PC-9 (cell line): ENCODE measurements around the gene SNRNP25.
A peak's percentile ranks its signal among the peaks of the same experiment; 100 is the strongest.

Source experiments
- EZH2 ChIP-seq: fragments of 200-600 bp; sonication (generic); IDR thresholded peaks from 2 replicates; pipeline ENCODE4 v1.8.0; 2017; ENCODE audit warnings: antibody characterized with exemption, low read depth
- TF ChIP-seq, protein P1 (sequence below): fragments of 200-600 bp; sonication (generic); conservative IDR thresholded peaks from 2 replicates; pipeline ENCODE4 v1.6.1; 2017; ENCODE audit warnings: mixed run types, antibody characterized with exemption, mild to moderate bottlenecking, moderate library complexity

DNA sequence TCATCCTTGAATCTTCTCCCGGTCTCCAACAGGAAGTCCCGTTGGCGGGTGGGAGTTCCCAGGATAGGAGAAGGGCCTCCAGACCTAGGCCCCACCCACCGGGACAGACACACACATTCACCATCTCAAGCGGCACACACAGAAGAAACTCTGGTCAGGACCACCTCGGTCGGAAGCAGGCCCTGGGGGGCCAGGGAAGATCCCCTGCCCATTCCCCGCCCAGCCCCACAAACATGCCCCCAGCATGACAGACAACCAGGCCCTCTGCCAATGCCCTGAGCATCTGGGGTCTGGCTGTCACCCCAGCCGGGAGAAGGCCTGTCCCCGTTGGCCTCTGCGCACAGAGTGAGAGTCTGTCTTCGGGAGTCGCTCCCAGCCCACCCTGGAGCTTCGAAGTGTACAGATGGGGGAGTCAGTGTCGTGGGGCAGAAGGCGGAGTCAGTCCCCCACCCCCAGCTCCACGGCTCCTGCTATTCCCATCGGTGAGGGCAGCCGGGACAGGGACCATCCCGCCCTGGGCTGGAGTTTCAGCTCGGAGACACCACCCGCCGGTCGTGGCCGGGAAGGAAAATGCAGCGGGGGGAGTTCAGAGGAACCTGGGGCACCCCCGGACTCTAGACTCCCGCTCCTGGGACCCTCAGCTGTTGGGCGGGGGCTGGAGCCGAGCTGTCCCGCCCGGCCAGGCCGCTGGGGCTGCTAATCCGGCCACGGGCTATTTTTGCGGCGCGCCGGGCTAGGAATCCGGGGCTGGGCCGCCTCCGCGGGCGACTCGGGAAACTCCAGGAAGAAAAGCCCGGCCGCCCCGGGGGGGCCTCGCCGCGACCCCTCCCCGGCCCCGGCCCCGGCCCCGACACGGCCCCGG, 18.1 kb downstream of the SNRNP25 start:
- TF ChIP-seq, protein P1, sequence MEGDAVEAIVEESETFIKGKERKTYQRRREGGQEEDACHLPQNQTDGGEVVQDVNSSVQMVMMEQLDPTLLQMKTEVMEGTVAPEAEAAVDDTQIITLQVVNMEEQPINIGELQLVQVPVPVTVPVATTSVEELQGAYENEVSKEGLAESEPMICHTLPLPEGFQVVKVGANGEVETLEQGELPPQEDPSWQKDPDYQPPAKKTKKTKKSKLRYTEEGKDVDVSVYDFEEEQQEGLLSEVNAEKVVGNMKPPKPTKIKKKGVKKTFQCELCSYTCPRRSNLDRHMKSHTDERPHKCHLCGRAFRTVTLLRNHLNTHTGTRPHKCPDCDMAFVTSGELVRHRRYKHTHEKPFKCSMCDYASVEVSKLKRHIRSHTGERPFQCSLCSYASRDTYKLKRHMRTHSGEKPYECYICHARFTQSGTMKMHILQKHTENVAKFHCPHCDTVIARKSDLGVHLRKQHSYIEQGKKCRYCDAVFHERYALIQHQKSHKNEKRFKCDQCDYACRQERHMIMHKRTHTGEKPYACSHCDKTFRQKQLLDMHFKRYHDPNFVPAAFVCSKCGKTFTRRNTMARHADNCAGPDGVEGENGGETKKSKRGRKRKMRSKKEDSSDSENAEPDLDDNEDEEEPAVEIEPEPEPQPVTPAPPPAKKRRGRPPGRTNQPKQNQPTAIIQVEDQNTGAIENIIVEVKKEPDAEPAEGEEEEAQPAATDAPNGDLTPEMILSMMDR: 0 out of 2 replicates have a peak, but pooled peaks have one; percentile 5
- TF ChIP-seq EZH2: no peak
